Activated CD4-positive, CD25-positive, alpha-beta regulatory T cell treated with anti-CD3 and anti-CD28 coated beads, Interleukin-2, amount 50 U/mL, for 16 hours (primary cell): Measurements from ENCODE around the gene PTPRN2.
"Not testable (repeated sequence)": the region's sequence is repeated elsewhere in the genome, so short reads cannot be mapped to it uniquely, and the experiment has no call there.

Experiments used
- DNase-seq: peaks from one replicate; pipeline ENCODE4 v3.0.0-alpha.2; 2020; ENCODE audit warnings: low read depth, low spot score

The PTPRN2 gene

DNA sequence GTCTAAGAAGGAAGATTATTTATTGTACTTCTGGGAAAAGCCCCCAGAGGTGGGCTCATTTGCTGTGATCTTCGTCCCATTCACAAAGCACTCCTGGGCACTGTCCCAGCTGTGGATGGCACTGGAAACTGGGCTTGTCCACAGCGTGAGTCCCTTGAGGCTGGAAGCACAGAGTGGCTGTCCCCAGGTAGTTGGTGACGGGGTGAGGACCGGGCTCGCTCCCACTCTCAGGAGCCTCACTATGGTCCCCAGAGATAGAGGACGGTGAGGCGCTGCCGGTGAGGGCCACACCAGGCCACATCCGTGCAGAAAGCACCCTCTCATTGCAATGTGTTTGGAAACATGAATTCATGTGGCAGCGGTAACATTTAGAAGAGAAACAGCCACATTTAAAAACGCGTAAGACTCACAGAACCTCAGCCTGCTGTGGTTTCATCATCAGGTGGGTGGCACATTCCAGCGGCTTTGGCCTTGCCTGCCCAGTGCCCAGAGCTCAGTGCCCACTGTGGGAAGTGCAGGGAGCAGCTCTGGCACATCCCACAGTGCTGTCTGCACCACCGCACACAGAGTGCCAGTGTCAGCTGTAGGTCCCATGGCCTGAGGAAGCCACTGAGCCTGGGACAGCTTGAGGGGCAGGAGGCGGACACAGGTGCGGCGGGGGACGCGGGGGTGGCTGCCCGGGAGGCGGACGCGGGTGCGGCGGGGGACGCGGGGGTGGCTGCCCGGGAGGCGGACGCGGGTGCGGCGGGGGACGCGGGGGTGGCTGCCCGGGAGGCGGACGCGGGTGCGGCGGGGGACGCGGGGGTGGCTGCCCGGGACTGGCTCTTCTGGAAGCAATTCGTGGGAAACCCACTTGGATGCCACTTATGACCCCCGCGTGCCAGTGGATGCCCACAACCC is 801.0 kb downstream of the PTPRN2 start:
- DNase-seq: no peak

GRCh38 chr7:157785486-157786186 is 802.0 kb downstream of the PTPRN2 start:
- DNase-seq: no peak

DNA sequence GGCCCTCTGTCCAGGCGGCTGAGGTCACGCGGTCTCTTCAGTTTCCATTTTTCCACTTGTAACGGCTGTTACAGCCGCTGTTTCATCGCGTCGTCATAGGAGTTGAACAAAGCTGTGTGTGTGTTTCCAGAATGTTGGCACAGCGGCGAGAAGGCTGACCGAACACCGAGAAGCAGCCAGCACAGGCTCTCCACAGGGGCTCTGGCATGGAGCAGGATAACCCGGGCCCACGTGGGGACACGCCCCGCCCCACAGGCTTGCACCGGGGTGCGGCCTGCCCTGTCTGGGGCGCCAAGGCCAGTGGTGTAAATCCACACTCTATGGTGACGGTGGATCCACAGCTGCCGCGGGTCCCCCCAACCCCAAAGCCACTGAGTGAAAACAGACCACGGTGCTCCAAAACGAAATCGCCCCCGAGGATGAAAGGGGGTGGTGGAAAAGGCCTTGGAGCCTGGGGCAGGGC is 802.6 kb downstream of the PTPRN2 start:
- DNase-seq: no peak

DNA sequence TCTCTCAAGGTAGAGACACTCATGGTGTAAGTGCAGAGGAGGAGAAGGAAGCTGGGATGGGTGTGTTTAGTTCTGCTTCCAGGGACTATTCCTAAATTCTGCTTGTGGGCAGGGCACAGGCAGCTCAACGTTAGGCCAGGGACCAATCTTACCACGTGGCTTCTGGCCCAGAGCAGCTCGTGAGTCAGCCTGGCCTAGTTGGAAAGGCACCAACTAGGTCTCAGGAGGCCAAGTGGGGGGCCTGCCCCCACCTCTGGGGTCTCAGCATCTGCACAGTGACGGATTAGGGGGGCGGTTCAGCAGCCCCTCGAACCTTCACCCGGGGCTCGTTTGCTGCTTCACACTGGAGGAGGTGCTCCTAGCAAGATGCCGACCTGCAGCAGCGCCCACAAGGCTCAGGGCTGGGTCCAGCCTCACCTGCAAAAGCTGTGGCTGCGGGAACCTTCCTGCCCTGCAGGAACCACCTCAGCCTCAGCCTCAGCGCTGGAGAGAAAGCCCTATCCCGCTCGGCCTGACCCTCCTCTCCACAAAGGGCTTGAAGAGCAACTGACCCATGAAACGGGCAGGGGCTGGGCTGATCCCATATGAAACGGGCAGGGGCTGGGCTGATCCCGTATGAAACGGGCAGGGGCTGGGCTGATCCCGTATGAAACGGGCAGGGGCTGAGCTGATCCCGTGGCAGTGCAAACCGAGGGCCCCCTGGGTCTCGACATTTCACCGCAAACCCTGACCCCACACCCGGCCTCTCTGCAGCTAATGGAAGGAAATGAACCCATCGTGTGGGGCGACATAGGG is 803.4 kb downstream of the PTPRN2 start:
- no peak for DNase-seq

- DNase-seq: no peak
Measured at GRCh38 chr7:157782041-157782440, 805.6 kb downstream of the PTPRN2 start.

- no peak for DNase-seq
Measured at GRCh38 chr7:157780721-157781120, 806.9 kb downstream of the PTPRN2 start.

DNA sequence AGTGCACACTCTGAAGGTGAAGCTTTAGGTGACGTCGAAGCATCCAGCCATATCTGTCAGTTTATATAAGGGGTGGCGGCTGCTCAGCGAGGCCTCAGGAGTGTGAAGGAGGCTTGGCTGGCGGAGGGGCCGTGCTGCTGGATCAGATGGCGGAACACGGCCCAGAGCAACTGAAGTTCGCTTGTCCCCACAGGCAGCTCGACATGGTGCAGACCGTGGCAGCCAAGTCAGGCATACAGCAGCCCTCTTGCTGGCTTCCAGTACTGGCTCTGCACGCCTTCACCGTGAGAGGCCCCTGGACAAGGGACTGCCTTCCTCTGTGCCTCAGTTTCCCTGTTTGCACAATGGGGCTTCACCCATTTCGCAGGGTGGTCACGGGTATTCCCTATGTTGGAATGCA is 807.3 kb downstream of the PTPRN2 start:
- DNase-seq: no peak

DNA sequence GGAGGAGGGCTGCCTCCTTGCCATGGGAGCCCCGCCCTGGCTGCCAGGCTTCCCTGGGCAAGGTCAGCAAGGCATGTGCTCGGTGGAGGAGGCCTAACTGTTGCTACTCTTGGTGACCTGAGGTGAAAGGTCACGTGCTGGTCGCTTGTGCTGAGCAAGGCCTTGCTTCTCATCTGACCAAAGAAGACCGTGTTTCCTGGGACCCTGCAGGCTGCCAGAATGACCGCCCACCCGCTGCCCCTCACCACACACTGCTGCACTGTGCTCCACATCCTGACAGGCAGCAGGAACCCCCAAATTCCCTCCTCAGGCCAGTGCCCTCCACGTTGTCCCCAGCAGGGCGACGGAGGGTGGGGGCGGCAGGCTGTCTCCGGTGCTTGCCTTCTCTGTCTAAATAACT is 808.4 kb downstream of the PTPRN2 start:
- DNase-seq: no peak

- DNase-seq: not testable (repeated sequence)
Measured at GRCh38 chr7:157777194-157777762, 810.3 kb downstream of the PTPRN2 start.

GRCh38 chr7:157775560-157776332 is 811.9 kb downstream of the PTPRN2 start:
- DNase-seq: no peak

- no peak for DNase-seq
Measured at GRCh38 chr7:157775021-157775559, 812.5 kb downstream of the PTPRN2 start.

DNA sequence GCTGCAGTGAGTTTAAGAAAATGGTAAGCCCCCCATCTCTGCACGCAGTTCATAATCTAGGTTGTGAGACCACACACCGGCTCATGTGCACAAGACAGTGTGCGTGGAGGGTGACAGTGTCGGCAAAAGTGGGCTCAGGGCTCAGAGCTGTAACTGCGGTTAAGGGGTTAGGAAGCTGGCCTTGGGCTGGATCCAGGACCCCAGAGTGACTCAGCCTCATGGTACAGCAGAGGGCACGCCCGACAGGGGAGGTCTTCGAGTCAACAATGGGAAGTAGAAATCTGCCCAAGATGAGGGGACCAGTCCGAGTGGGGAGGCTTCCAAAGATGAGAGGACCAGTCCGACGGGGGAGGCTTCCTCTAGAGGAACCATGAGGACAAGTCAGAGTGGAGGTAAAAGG is 813.1 kb downstream of the PTPRN2 start:
- no peak for DNase-seq

- DNase-seq: no peak
Measured at GRCh38 chr7:157773361-157773760, 814.3 kb downstream of the PTPRN2 start.

- DNase-seq: no peak
Measured at GRCh38 chr7:157772486-157773130, 815.0 kb downstream of the PTPRN2 start.

DNA sequence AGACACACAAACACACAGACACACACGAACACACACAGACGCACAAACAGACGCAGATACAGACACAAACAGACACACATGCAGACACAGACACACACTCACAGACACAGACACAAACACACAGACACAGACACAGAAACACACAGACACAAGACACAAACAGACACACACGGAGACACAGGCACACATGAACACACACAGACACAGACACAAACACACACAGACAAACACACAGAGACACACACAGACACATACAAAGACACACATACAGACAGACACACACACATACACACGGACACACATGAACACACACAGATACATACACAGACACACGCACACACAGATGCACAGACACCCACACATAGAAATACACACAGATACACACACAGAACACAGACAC is 815.9 kb downstream of the PTPRN2 start:
- no peak for DNase-seq

DNA sequence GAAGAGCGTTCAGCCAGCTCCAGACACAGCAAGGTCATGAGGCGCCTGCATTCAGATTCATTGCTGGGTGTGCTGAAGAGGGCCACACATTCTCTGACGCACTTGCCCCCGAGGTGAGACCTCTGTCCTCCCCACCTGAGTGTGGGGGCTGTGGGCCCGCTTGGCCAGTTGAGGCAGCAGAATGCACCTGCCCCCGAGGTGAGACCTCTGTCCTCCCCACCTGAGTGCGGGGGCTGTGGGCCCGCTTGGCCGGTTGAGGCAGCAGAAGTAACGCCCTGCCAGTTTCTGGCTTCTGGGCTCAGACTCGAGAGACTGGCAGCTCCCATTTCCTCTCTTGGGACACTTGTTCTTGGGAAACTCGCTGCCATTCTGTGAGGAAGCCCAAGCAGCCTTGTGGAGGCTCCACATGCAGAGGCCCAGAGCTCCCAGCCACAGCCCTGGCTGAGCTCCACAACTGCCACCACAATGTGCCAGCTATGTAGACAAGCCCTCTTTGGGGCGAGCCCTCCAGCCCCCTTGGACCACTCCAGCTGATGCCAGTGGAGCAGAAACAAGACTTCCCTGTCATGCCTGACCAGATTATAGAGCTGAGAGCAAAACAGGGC is 816.8 kb downstream of the PTPRN2 start:
- DNase-seq: no peak

DNA sequence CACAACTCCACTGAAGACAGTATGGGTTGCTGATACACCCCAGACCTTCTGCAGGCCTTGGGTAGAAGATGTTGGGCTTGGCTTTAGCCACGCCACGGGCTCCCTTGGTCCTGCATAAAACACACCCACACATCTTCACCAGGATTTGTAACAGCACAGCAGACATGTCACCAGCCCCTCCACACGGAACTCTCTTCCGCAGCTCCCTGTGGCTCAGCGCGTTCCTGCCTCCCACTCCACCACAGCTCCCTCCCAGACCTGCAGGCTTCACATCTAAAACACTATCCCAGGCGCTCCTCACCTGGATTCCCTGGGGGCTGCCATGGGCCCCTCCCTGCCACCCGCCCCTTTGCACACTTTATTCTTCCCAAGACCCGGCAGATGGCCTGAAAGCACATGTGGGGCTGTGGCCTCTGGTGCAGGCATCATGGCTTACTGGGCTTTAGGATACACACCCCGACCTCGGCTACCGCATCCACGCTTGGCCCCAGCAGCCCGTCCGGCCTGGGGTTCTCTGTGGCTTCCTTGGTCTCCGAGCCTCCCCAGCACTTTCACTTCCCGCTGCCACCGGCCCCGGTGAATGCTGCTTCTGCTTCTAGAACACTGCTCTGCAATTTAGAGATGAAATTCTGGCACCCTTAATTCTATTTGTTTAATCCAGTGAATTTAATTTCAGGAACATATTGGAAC is 818.0 kb downstream of the PTPRN2 start:
- DNase-seq: no peak

- DNase-seq: no peak
Measured at GRCh38 chr7:157769086-157769485, 818.5 kb downstream of the PTPRN2 start.

- no peak for DNase-seq
Measured at GRCh38 chr7:157768198-157768597, 819.4 kb downstream of the PTPRN2 start.
